GM18508 (cell line): Measurements from ENCODE around the gene SORBS1.

Experiments used
- ATAC-seq: cut with Tn5 transposase; IDR thresholded peaks from one replicate; pipeline ENCODE4 v1.9.1; 2021; ENCODE audit warnings: moderate number of reproducible peaks; ENCODE audit not compliant: insufficient read depth, unreplicated experiment

Gene SORBS1

GRCh38 chr10:95287281-95287680, 273.9 kb downstream of the SORBS1 start:
- ATAC-seq: no peak

- no peak for ATAC-seq
Measured at GRCh38 chr10:95286707-95287106, 274.5 kb downstream of the SORBS1 start.

GRCh38 chr10:95285556-95285955, 275.6 kb downstream of the SORBS1 start:
- no peak for ATAC-seq

- no peak for ATAC-seq
Measured at GRCh38 chr10:95284807-95285206, 276.4 kb downstream of the SORBS1 start.

GRCh38 chr10:95282107-95282506, 279.1 kb downstream of the SORBS1 start:
- no peak for ATAC-seq

GRCh38 chr10:95281206-95281605, 280.0 kb downstream of the SORBS1 start:
- ATAC-seq: no peak

GRCh38 chr10:95280637-95281036, 280.5 kb downstream of the SORBS1 start:
- no peak for ATAC-seq

- ATAC-seq: no peak
Measured at GRCh38 chr10:95279042-95279820, 281.9 kb downstream of the SORBS1 start.

GRCh38 chr10:95278061-95278988, 282.8 kb downstream of the SORBS1 start:
- ATAC-seq: no peak

GRCh38 chr10:95277614-95278013, 283.6 kb downstream of the SORBS1 start:
- ATAC-seq: no peak

- no peak for ATAC-seq
Measured at GRCh38 chr10:95277201-95277570, 284.0 kb downstream of the SORBS1 start.

- no peak for ATAC-seq
Measured at GRCh38 chr10:95276367-95277200, 284.6 kb downstream of the SORBS1 start.

- ATAC-seq: no peak
Measured at GRCh38 chr10:95275726-95276366, 285.3 kb downstream of the SORBS1 start.

GRCh38 chr10:95273393-95274312, 287.5 kb downstream of the SORBS1 start:
- no peak for ATAC-seq

- ATAC-seq: no peak
Measured at GRCh38 chr10:95268438-95268837, 292.7 kb downstream of the SORBS1 start.

GRCh38 chr10:95267251-95267650, 293.9 kb downstream of the SORBS1 start:
- ATAC-seq: no peak

GRCh38 chr10:95266674-95267095, 294.5 kb downstream of the SORBS1 start:
- ATAC-seq: peak; percentile 83

- no peak for ATAC-seq
Measured at GRCh38 chr10:95265572-95265971, 295.6 kb downstream of the SORBS1 start.
